Subcutaneous adipose tissue (tissue), 4 donors: Measurements from ENCODE around the gene UNC93B1. TPM values are rescaled to one million over a fixed set of nuclear protein-coding genes. Genes with fewer than 3 reads are reported as not detected.

Experiments used
- CTCF ChIP-seq: fragments of 450-650 bp; IDR thresholded peaks from one replicate; pipeline ENCODE4 v1.5.1; 2016; ENCODE audit warnings: low read depth, mild to moderate bottlenecking, control low read depth, antibody characterized with exemption, moderate library complexity
- total RNA-seq, 4 donors: library from RNA; depleted of rRNA; stranded (reverse); fragments of >200 nt; gene quantifications; one replicate each; pipeline ENCODE4 v1.1.0, GENCODE V29; 2016

The UNC93B1 gene
- total RNA-seq, 4 donors from 2014 or later = 30.7 to 94.0 (median 47.4) TPM

GRCh38 chr11:68043029-68043348 is 39.1 kb upstream of the UNC93B1 start:
- no peak for TF ChIP-seq CTCF

- TF ChIP-seq CTCF = no peak
Observed at GRCh38 chr11:68042219-68043028, 38.5 kb upstream of the UNC93B1 start.

- TF ChIP-seq CTCF = no peak
Observed at GRCh38 chr11:68041617-68042218, 37.8 kb upstream of the UNC93B1 start.

GRCh38 chr11:68040957-68041591 is 37.2 kb upstream of the UNC93B1 start:
- no peak for TF ChIP-seq CTCF

GRCh38 chr11:68040101-68040956 is 36.4 kb upstream of the UNC93B1 start:
- no peak for TF ChIP-seq CTCF

GRCh38 chr11:68039526-68040086 is 35.7 kb upstream of the UNC93B1 start:
- TF ChIP-seq CTCF = no peak
